Neural cell (in vitro differentiated cells): ENCODE data around the gene DNAI1. TPM values are rescaled to one million over a fixed set of nuclear protein-coding genes. Genes with fewer than 3 reads are reported as not detected.

ENCODE experiments used
- H2AFZ ChIP-seq: fragments of 200-600, 300-800 bp; sonication (generic), shearing (Covaris generic); 2 replicates; pipeline ENCODE4 v1.6.0; 2014; ENCODE audit warnings: low read depth, mild to moderate bottlenecking, antibody characterized with exemption, low read length, moderate library complexity
- H3F3A ChIP-seq: fragments of 200-600 bp; shearing (Covaris generic); 2 replicates; pipeline ENCODE4 v1.6.1; 2016; ENCODE audit warnings: mild to moderate bottlenecking, moderate library complexity, mixed read lengths, antibody characterized with exemption, low read length; ENCODE audit not compliant: insufficient read depth, poor library complexity, severe bottlenecking
- H3K27ac ChIP-seq: fragments of 200-600, 300-800 bp; sonication (generic), shearing (Covaris generic); 2 replicates; pipeline ENCODE4 v1.5.1; 2014; ENCODE audit warnings: mild to moderate bottlenecking, low read length, moderate library complexity
- H3K27me3 ChIP-seq: fragments of 300-800, 200-600 bp; sonication (generic), shearing (Covaris generic); 2 replicates; pipeline ENCODE4 v1.6.0; 2014; ENCODE audit warnings: mild to moderate bottlenecking, low read depth, low read length, moderate library complexity; ENCODE audit not compliant: insufficient read depth
- H3K36me3 ChIP-seq: fragments of 300-800, 200-600 bp; sonication (generic), shearing (Covaris generic); 2 replicates; pipeline ENCODE4 v1.5.1; 2014; ENCODE audit warnings: mild to moderate bottlenecking, antibody characterized with exemption, low read length, moderate library complexity; ENCODE audit not compliant: insufficient read depth
- H3K4me2 ChIP-seq: fragments of 300-800, 200-600 bp; sonication (generic), shearing (Covaris generic); 2 replicates; pipeline ENCODE4 v1.6.0; 2014; ENCODE audit warnings: mild to moderate bottlenecking, low read length
- H3K4me3 ChIP-seq: fragments of 300-800, 200-600 bp; sonication (generic), shearing (Covaris generic); 2 replicates; pipeline ENCODE4 v1.5.1; 2014; ENCODE audit warnings: mild to moderate bottlenecking, low read length, moderate library complexity
- H3K79me2 ChIP-seq: fragments of 200-600 bp; shearing (Covaris generic); replicated peaks from 2 replicates; pipeline ENCODE4 v1.6.0; 2014; ENCODE audit warnings: mild to moderate bottlenecking, low read length, moderate library complexity; ENCODE audit not compliant: insufficient read depth
- H3K9ac ChIP-seq: fragments of 300-800, 200-600 bp; sonication (generic), shearing (Covaris generic); 2 replicates; pipeline ENCODE4 v1.6.1; 2016; ENCODE audit warnings: mild to moderate bottlenecking, low read length, mixed read lengths
- H3K9me2 ChIP-seq: fragments of 200-600 bp; shearing (Covaris generic); 2 replicates; pipeline ENCODE4 v1.6.1; 2016; ENCODE audit warnings: mild to moderate bottlenecking, low read length, mixed read lengths; ENCODE audit not compliant: insufficient read depth
- H3K9me3 ChIP-seq: fragments of 200-600, 300-800 bp; sonication (generic), shearing (Covaris generic); 2 replicates; pipeline ENCODE4 v1.6.1; 2016; ENCODE audit warnings: mild to moderate bottlenecking, mixed run types, low read length, moderate library complexity, mixed read lengths
- H4K20me1 ChIP-seq: fragments of 200-600 bp; shearing (Covaris generic); 2 replicates; pipeline ENCODE4 v1.6.1; 2016; ENCODE audit warnings: mild to moderate bottlenecking, mixed run types; ENCODE audit not compliant: insufficient read depth
- CTCF ChIP-seq: fragments of 450-650 bp; IDR thresholded peaks from 2 replicates; pipeline ENCODE4 v1.5.1; 2014; ENCODE audit warnings: antibody characterized with exemption, mild to moderate bottlenecking, moderate library complexity; ENCODE audit not compliant: poor library complexity, severe bottlenecking
- EP300 ChIP-seq: fragments of 450-650 bp; conservative IDR thresholded peaks from 2 replicates; pipeline ENCODE4 v1.6.1; 2014; ENCODE audit warnings: antibody characterized with exemption, mild to moderate bottlenecking, moderate library complexity; ENCODE audit not compliant: poor library complexity, severe bottlenecking
- EZH2 ChIP-seq: fragments of 200-600, 300-800 bp; shearing (Covaris generic), sonication (generic); IDR thresholded peaks from 2 replicates; pipeline ENCODE4 v1.6.1; 2014; ENCODE audit warnings: antibody characterized with exemption, low read length, borderline replicate concordance, mild to moderate bottlenecking; ENCODE audit not compliant: insufficient read depth, poor library complexity, severe bottlenecking
- MXI1 ChIP-seq: fragments of 450-650 bp; conservative IDR thresholded peaks from 2 replicates; pipeline ENCODE4 v1.6.1; 2014; ENCODE audit warnings: antibody characterized with exemption, mild to moderate bottlenecking; ENCODE audit not compliant: poor library complexity, severe bottlenecking
- POLR2AphosphoS5 ChIP-seq: IDR thresholded peaks from 2 replicates; pipeline ENCODE4 v1.6.1; 2012
- RAD21 ChIP-seq: fragments of 450-650 bp; conservative IDR thresholded peaks from 2 replicates; pipeline ENCODE4 v1.6.1; 2014; ENCODE audit warnings: antibody characterized with exemption, mild to moderate bottlenecking, moderate library complexity
- SMC3 ChIP-seq: fragments of 450-650 bp; conservative IDR thresholded peaks from 2 replicates; pipeline ENCODE4 v1.6.1; 2014; ENCODE audit warnings: antibody characterized with exemption, mild to moderate bottlenecking, moderate library complexity; ENCODE audit not compliant: poor library complexity
- TAF1 ChIP-seq: IDR thresholded peaks from 2 replicates; pipeline ENCODE4 v1.6.1; 2012; ENCODE audit warnings: low read depth
- polyA plus RNA-seq: library from polyadenylated mRNA; depleted of rRNA; stranded (reverse); fragments of >200 nt; gene quantifications from 2 replicates; pipeline ENCODE4 v1.2.3, GENCODE V29; 2014
- TF ChIP-seq, protein P1 (sequence below): IDR thresholded peaks from 2 replicates; pipeline ENCODE4 v1.6.1; 2012; ENCODE audit warnings: borderline replicate concordance

The DNAI1 gene
- polyA plus RNA-seq, 1 donor from 2014 or later, result 0.99 TPM

GRCh38 chr9:34508463-34508862 lies 49.9 kb downstream of the DNAI1 start:
- H3K9me3 ChIP-seq, result no peaks in the 10 kb centered on the region
- no peaks in the 10 kb centered on the region for H3K36me3 ChIP-seq
- no peaks in the 10 kb centered on the region for H3F3A ChIP-seq
- H3K9me2 ChIP-seq, result no peaks in the 10 kb centered on the region
- H3K27ac ChIP-seq, result no peak overlapping the region
- H3K4me2 ChIP-seq, result no peak overlapping the region
- no peaks in the 10 kb centered on the region for H4K20me1 ChIP-seq
- no peaks in the 10 kb centered on the region for H3K79me2 ChIP-seq
- no peak overlapping the region for H3K4me3 ChIP-seq
- no peak overlapping the region for H3K9ac ChIP-seq
- no peaks in the 10 kb centered on the region for H3K27me3 ChIP-seq
- no peak overlapping the region for H2AFZ ChIP-seq
- TF ChIP-seq POLR2AphosphoS5 (no peak), RAD21 (no peak), TAF1 (no peak), SMC3 (no peak), EZH2 (no peak), EP300 (no peak), MXI1 (no peak), CTCF (no peak)
- TF ChIP-seq, protein P1, sequence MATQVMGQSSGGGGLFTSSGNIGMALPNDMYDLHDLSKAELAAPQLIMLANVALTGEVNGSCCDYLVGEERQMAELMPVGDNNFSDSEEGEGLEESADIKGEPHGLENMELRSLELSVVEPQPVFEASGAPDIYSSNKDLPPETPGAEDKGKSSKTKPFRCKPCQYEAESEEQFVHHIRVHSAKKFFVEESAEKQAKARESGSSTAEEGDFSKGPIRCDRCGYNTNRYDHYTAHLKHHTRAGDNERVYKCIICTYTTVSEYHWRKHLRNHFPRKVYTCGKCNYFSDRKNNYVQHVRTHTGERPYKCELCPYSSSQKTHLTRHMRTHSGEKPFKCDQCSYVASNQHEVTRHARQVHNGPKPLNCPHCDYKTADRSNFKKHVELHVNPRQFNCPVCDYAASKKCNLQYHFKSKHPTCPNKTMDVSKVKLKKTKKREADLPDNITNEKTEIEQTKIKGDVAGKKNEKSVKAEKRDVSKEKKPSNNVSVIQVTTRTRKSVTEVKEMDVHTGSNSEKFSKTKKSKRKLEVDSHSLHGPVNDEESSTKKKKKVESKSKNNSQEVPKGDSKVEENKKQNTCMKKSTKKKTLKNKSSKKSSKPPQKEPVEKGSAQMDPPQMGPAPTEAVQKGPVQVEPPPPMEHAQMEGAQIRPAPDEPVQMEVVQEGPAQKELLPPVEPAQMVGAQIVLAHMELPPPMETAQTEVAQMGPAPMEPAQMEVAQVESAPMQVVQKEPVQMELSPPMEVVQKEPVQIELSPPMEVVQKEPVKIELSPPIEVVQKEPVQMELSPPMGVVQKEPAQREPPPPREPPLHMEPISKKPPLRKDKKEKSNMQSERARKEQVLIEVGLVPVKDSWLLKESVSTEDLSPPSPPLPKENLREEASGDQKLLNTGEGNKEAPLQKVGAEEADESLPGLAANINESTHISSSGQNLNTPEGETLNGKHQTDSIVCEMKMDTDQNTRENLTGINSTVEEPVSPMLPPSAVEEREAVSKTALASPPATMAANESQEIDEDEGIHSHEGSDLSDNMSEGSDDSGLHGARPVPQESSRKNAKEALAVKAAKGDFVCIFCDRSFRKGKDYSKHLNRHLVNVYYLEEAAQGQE, result no peak

DNA sequence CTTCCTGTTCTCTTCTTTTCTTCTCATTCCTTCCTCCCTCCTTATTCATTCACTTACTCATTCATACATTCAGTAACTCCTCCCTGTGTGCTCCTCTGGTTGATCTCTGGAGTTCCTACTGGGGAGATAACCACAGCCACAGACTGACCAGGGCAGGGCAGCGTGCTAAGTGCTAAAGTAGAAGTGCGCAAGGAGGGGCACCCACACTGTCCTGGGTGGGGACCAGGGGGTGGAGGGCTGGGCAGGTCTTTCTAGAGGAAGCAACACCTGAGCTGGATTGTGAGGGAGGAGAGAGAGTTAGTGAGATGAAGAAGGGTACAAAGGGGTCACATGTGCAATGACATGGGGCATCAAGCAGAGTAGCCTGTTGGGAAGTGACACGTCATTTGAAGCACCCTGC lies 50.3 kb downstream of the DNAI1 start:
- H3K9me3 ChIP-seq, result no peaks in the 10 kb centered on the region
- no peaks in the 10 kb centered on the region for H4K20me1 ChIP-seq
- H3K27me3 ChIP-seq, result no peaks in the 10 kb centered on the region
- no peaks in the 10 kb centered on the region for H3K9me2 ChIP-seq
- H3K4me2 ChIP-seq, result no peak overlapping the region
- no peaks in the 10 kb centered on the region for H3K36me3 ChIP-seq
- H3K79me2 ChIP-seq, result no peaks in the 10 kb centered on the region
- no peak for TF ChIP-seq SMC3
- TF ChIP-seq MXI1, result no peak
- TF ChIP-seq RAD21, result no peak
- TF ChIP-seq, protein P1, result no peak
- no peak for TF ChIP-seq EP300
- no peak for TF ChIP-seq EZH2
- TF ChIP-seq POLR2AphosphoS5, result no peak
- TF ChIP-seq TAF1, result no peak
- H3K9ac ChIP-seq, result no peak overlapping the region
- H3K4me3 ChIP-seq, result no peak overlapping the region
- no peak overlapping the region for H2AFZ ChIP-seq
- H3K27ac ChIP-seq, result no peak overlapping the region
- no peaks in the 10 kb centered on the region for H3F3A ChIP-seq
